BLaER1 treated with 17β-estradiol and CSF1 and Interleukin-3, amounts not matched to agents 10 nM and 100 nM (cell line): ENCODE data around the gene ARHGAP40.
A peak's percentile ranks its signal among the peaks of the same experiment; 100 is the strongest.

Source experiments
- H3K27ac ChIP-seq, 11 experiments: shearing (Covaris generic); formaldehyde crosslinking; 2 replicates each; pipeline ENCODE4 v1.8.1; 2022
- H3K27me3 ChIP-seq, 11 experiments: shearing (Covaris generic); formaldehyde crosslinking; 2 replicates each; pipeline ENCODE4 v1.8.1; 2022
- H3K36me3 ChIP-seq, 11 experiments: shearing (Covaris generic); formaldehyde crosslinking; 2 replicates each; pipeline ENCODE4 v1.8.1; 2022
- H3K4me1 ChIP-seq, 10 experiments: shearing (Covaris generic); formaldehyde crosslinking; 2 replicates each; pipeline ENCODE4 v1.8.1; 2022
- H3K4me2 ChIP-seq, 11 experiments: shearing (Covaris generic); formaldehyde crosslinking; 2 replicates each; pipeline ENCODE4 v1.8.1; 2022
- H3K4me3 ChIP-seq, 10 experiments: shearing (Covaris generic); formaldehyde crosslinking; 2 replicates each; pipeline ENCODE4 v1.8.1; 2022
- H3K9ac ChIP-seq, 11 experiments: shearing (Covaris generic); formaldehyde crosslinking; 2 replicates each; pipeline ENCODE4 v1.8.1; 2022
- H3K9me3 ChIP-seq, 11 experiments: shearing (Covaris generic); formaldehyde crosslinking; replicated peaks in 1 of 11; 2 replicates each; pipeline ENCODE4 v1.8.1; 2022
- H4K20me1 ChIP-seq, 11 experiments: shearing (Covaris generic); formaldehyde crosslinking; 2 replicates each; pipeline ENCODE4 v1.8.1; 2022
- Cebpa-rat ChIP-seq, 11 experiments: shearing (Covaris generic); IDR thresholded peaks; 2 replicates each; pipeline ENCODE4 v1.8.1; 2022

Gene ARHGAP40

GRCh38 chr20:38566036-38566598 is 35.5 kb upstream of the ARHGAP40 start:
- Histone ChIP-seq H3K4me3 (no peak overlapping the region), H3K27me3 (no peaks in the 10 kb centered on the region), H3K27ac (no peak overlapping the region), H3K4me2 (no peak overlapping the region), H3K36me3 (peaks cover 73 to 99% (median 93%) of the 10 kb centered on the region in 11 experiments), H3K9ac (no peak overlapping the region), H3K4me1 (peaks cover 0 to 24% (median 0%) of the 10 kb centered on the region in 10 experiments; a peak in 7 of 20 replicates), H3K9me3 (no peaks in the 10 kb centered on the region), H4K20me1 (peaks cover 0 to 12% (median 0%) of the 10 kb centered on the region in 11 experiments; a peak in 3 of 22 replicates)
- TF ChIP-seq Cebpa-rat (IDR thresholded peaks at IDR 0.05): no peak

GRCh38 chr20:38569747-38570525 is 31.7 kb upstream of the ARHGAP40 start:
- H3K9ac ChIP-seq: no peak overlapping the region
- H3K27ac ChIP-seq: no peak overlapping the region
- no peak for TF ChIP-seq Cebpa-rat (IDR thresholded peaks at IDR 0.05)
- peaks cover 71 to 97% (median 87%) of the 10 kb centered on the region in 11 experiments for H3K36me3 ChIP-seq
- peaks cover 0 to 12% (median 0%) of the 10 kb centered on the region in 11 experiments; a peak in 3 of 22 replicates for H4K20me1 ChIP-seq
- H3K4me1 ChIP-seq: peaks cover 0 to 39% (median 0%) of the 10 kb centered on the region in 10 experiments; a peak in 7 of 20 replicates
- no peaks in the 10 kb centered on the region for H3K27me3 ChIP-seq
- peak overlapping the region in 2 of 11 experiments; percentile 26 to 53; a peak in 5 of 22 replicates for H3K4me2 ChIP-seq
- no peaks in the 10 kb centered on the region for H3K9me3 ChIP-seq
- no peak overlapping the region for H3K4me3 ChIP-seq

GRCh38 chr20:38573413-38573812 is 28.2 kb upstream of the ARHGAP40 start:
- H3K36me3 ChIP-seq: peaks cover 66 to 97% (median 79%) of the 10 kb centered on the region in 11 experiments
- H3K4me1 ChIP-seq: peaks cover 0 to 39% (median 0%) of the 10 kb centered on the region in 10 experiments; a peak in 7 of 20 replicates
- no peak overlapping the region for H3K9ac ChIP-seq

GRCh38 chr20:38579219-38579910 is 22.2 kb upstream of the ARHGAP40 start:
- Histone ChIP-seq H4K20me1 (peaks cover 0 to 22% (median 0%) of the 10 kb centered on the region in 11 experiments; a peak in 5 of 22 replicates), H3K9me3 (no peaks in the 10 kb centered on the region), H3K27me3 (no peaks in the 10 kb centered on the region), H3K4me1 (peaks cover 16 to 40% (median 35%) of the 10 kb centered on the region in 10 experiments; a peak in 19 of 20 replicates), H3K27ac (no peak overlapping the region), H3K9ac (no peak overlapping the region), H3K36me3 (peaks cover 22 to 42% (median 33%) of the 10 kb centered on the region in 11 experiments), H3K4me2 (no peak overlapping the region), H3K4me3 (no peak overlapping the region)
- TF ChIP-seq Cebpa-rat (IDR thresholded peaks at IDR 0.05): no peak

More at GRCh38 chr20:38573413-38573812, 28.2 kb upstream of the ARHGAP40 start:
- Histone ChIP-seq H3K27ac (no peak overlapping the region), H3K4me3 (no peak overlapping the region), H3K27me3 (no peaks in the 10 kb centered on the region), H4K20me1 (peaks cover 0 to 12% (median 0%) of the 10 kb centered on the region in 11 experiments; a peak in 3 of 22 replicates), H3K4me2 (no peak overlapping the region), H3K9me3 (no peaks in the 10 kb centered on the region)
- TF ChIP-seq Cebpa-rat (IDR thresholded peaks at IDR 0.05): no peak

GRCh38 chr20:38579921-38580320 is 21.7 kb upstream of the ARHGAP40 start:
- TF ChIP-seq Cebpa-rat (IDR thresholded peaks at IDR 0.05): no peak
- Histone ChIP-seq H3K9ac (no peak overlapping the region), H3K4me2 (0 out of 22 replicates have a peak overlapping the region, but pooled peaks of 1 of the 11 experiments have one; percentile 48), H3K27ac (no peak overlapping the region), H4K20me1 (peaks cover 0 to 22% (median 0%) of the 10 kb centered on the region in 11 experiments; a peak in 5 of 22 replicates), H3K4me3 (no peak overlapping the region), H3K4me1 (peaks cover 16 to 40% (median 35%) of the 10 kb centered on the region in 10 experiments; a peak in 19 of 20 replicates), H3K27me3 (no peaks in the 10 kb centered on the region), H3K36me3 (peaks cover 16 to 36% (median 27%) of the 10 kb centered on the region in 11 experiments), H3K9me3 (no peaks in the 10 kb centered on the region)

GRCh38 chr20:38581013-38581412 is 20.6 kb upstream of the ARHGAP40 start, which contains the start of gene ADIG:
Gene ADIG, plus strand, starts transcription at chr20:38581197. Its CDS starts 54 bp downstream, at chr20:38581251.
- no peak for TF ChIP-seq Cebpa-rat (IDR thresholded peaks at IDR 0.05)
- Histone ChIP-seq H3K4me3 (no peak within 1 kb of the TSS), H3K27me3 (no peaks in the 10 kb centered on the region), H3K9me3 (no peaks in the 10 kb centered on the region), H3K4me1 (peaks cover 16 to 40% (median 35%) of the 10 kb centered on the region in 10 experiments; a peak in 19 of 20 replicates), H3K4me2 (peak within 1 kb of the TSS; percentile 21 to 73 (median 48); a peak in 21 of 22 replicates), H3K27ac (no peak within 1 kb of the TSS; a peak in 1 of 22 replicates), H4K20me1 (peaks cover 0 to 22% (median 0%) of the 10 kb centered on the region in 11 experiments; a peak in 5 of 22 replicates), H3K9ac (peak within 1 kb of the TSS in 2 of 11 experiments; percentile 11 to 24; a peak in 1 of 22 replicates), H3K36me3 (peaks cover 6 to 25% (median 16%) of the 10 kb centered on the region in 11 experiments; a peak in 21 of 22 replicates)

- no peaks in the 10 kb centered on the region for H3K9me3 ChIP-seq
- peaks cover 16 to 40% (median 35%) of the 10 kb centered on the region in 10 experiments; a peak in 19 of 20 replicates for H3K4me1 ChIP-seq
- no peak for TF ChIP-seq Cebpa-rat (IDR thresholded peaks at IDR 0.05)
- H3K4me3 ChIP-seq: no peak overlapping the region
- peaks cover 0 to 22% (median 0%) of the 10 kb centered on the region in 11 experiments; a peak in 5 of 22 replicates for H4K20me1 ChIP-seq
- no peak overlapping the region for H3K27ac ChIP-seq
- peaks cover 0 to 17% (median 9%) of the 10 kb centered on the region in 11 experiments; a peak in 13 of 22 replicates for H3K36me3 ChIP-seq
- no peaks in the 10 kb centered on the region for H3K27me3 ChIP-seq
- H3K4me2 ChIP-seq: peak overlapping the region; percentile 9 to 73 (median 45); a peak in 20 of 22 replicates
- no peak overlapping the region; a peak in 1 of 22 replicates for H3K9ac ChIP-seq
These were observed 19.7 kb upstream of the ARHGAP40 start for GRCh38 chr20:38581830-38582358.

GRCh38 chr20:38583306-38583705 is 18.3 kb upstream of the ARHGAP40 start:
- peaks cover 0 to 2% (median 0%) of the 10 kb centered on the region in 11 experiments; a peak in 2 of 22 replicates for H3K36me3 ChIP-seq
- H3K27ac ChIP-seq: no peak overlapping the region
- no peak for TF ChIP-seq Cebpa-rat (IDR thresholded peaks at IDR 0.05)
- H3K4me2 ChIP-seq: peak overlapping the region in 7 of 11 experiments; percentile 1 to 73 (median 52); a peak in 9 of 22 replicates
- H3K4me1 ChIP-seq: peaks cover 16 to 40% (median 35%) of the 10 kb centered on the region in 10 experiments; a peak in 19 of 20 replicates
- H3K9ac ChIP-seq: no peak overlapping the region
- H3K27me3 ChIP-seq: no peaks in the 10 kb centered on the region
- no peak overlapping the region for H3K4me3 ChIP-seq
- H3K9me3 ChIP-seq: no peaks in the 10 kb centered on the region
- peaks cover 0 to 22% (median 0%) of the 10 kb centered on the region in 11 experiments; a peak in 5 of 22 replicates for H4K20me1 ChIP-seq
